B cell (primary cell): ENCODE data around the gene RTN4RL1. TPM values are rescaled to one million over a fixed set of nuclear protein-coding genes. Genes with fewer than 3 reads are reported as not detected.

Experiments used
- ATAC-seq: fragments of 200-7000 bp; cut with Tn5 transposase; one replicate; pipeline ENCODE4 v1.10.0; 2021; ENCODE audit warnings: low read depth, mild to moderate bottlenecking, moderate number of reproducible peaks, moderate library complexity
- CTCF ChIA-PET: fragments of 350-600 bp; sonication (Branson Sonifier 250); formaldehyde crosslinking; loops from one replicate; lab custom pipeline; 2021; ENCODE audit warnings: antibody characterized with exemption, inconsistent platforms; lab: Charles Lee
- POLR2A ChIA-PET: fragments of 350-600 bp; sonication (Branson Sonifier 250); formaldehyde crosslinking; loops from one replicate; lab custom pipeline; 2021; ENCODE audit warnings: antibody characterized with exemption; lab: Charles Lee
- DNase-seq: peaks from one replicate; pipeline ENCODE4 v3.0.0; 2013
- H2AFZ ChIP-seq: 2 replicates; pipeline ENCODE4 v1.6.1; 2012; ENCODE audit warnings: mild to moderate bottlenecking, low read depth, low read length; ENCODE audit not compliant: insufficient read depth, poor library complexity, severe bottlenecking
- H3K27ac ChIP-seq, 2 donors: 1 replicate in 1 of 2; 2 replicates in 1 of 2; pipeline ENCODE4 v1.5.1; 2012 to 2013; ENCODE audit warnings: low read length in 2 of 2, mild to moderate bottlenecking in 2 of 2, moderate library complexity in 1 of 2
- H3K27me3 ChIP-seq, 4 experiments: fragments of 200-600 bp in 1 of 4; sonication (generic) in 1 of 4; replicated peaks in 1 of 4; 1 replicate in 2 of 4; 2 replicates in 2 of 4; pipeline versions ENCODE4 v1.6.1 to v1.7.0; 2013 to 2016; ENCODE audit warnings: low read length in 3 of 4, mild to moderate bottlenecking in 2 of 4, mixed read lengths in 1 of 4, moderate library complexity in 1 of 4; ENCODE audit not compliant: insufficient read depth in 4 of 4, control insufficient read depth in 3 of 4; ENCODE audit errors: control extremely low read depth in 1 of 4
- H3K36me3 ChIP-seq, 2 experiments: replicated peaks in 1 of 2; 1 replicate in 1 of 2; 2 replicates in 1 of 2; pipeline versions ENCODE4 v1.6.1 to v1.7.1; 2013; ENCODE audit warnings: low read length in 1 of 2; ENCODE audit not compliant: insufficient read depth in 2 of 2, control insufficient read depth in 1 of 2; ENCODE audit errors: control extremely low read depth in 1 of 2, extremely low read depth in 1 of 2
- H3K4me1 ChIP-seq, 2 donors: fragments of 200-600 bp in 1 of 2; sonication (generic) in 1 of 2; 1 replicate in 1 of 2; 2 replicates in 1 of 2; pipeline versions ENCODE4 v1.5.1 to v1.6.1; 2013 to 2017; ENCODE audit warnings: low read length in 2 of 2; ENCODE audit not compliant: control insufficient read depth in 2 of 2, insufficient read depth in 2 of 2
- H3K4me2 ChIP-seq: replicated peaks from 2 replicates; pipeline ENCODE3; 2012; ENCODE audit warnings: mild to moderate bottlenecking, low read depth, low read length; ENCODE audit not compliant: poor library complexity, severe bottlenecking
- H3K4me3 ChIP-seq, 5 experiments: fragments of 200-600 bp in 1 of 5; sonication (generic) in 1 of 5; 1 replicate in 3 of 5; 2 replicates in 2 of 5; pipeline versions ENCODE4 v1.5.1 to v1.7.0; 2011 to 2016; ENCODE audit warnings: low read length in 4 of 5, mild to moderate bottlenecking in 4 of 5, low read depth in 2 of 5, control low read depth in 1 of 5, moderate library complexity in 1 of 5; ENCODE audit not compliant: insufficient read depth in 1 of 5; ENCODE audit errors: control extremely low read depth in 1 of 5, extremely low read depth in 1 of 5
- H3K79me2 ChIP-seq: fragments of 200-600 bp; sonication (generic); one replicate; pipeline ENCODE4 v1.6.0; 2016; ENCODE audit warnings: low read length; ENCODE audit not compliant: control insufficient read depth, insufficient read depth
- H3K9ac ChIP-seq: fragments of 200-600 bp; sonication (generic); 2 replicates; pipeline ENCODE4 v1.6.1; 2017; ENCODE audit warnings: mild to moderate bottlenecking, low read length, moderate library complexity
- H3K9me3 ChIP-seq, 3 donors: one replicate each; pipeline versions ENCODE4 v1.6.1 to v1.7.1; 2013; ENCODE audit warnings: low read length in 2 of 3; ENCODE audit not compliant: control insufficient read depth in 2 of 3, insufficient read depth in 1 of 3; ENCODE audit errors: control extremely low read depth in 1 of 3
- H4K20me1 ChIP-seq: 2 replicates; pipeline ENCODE4 v1.6.0; 2012; ENCODE audit warnings: mild to moderate bottlenecking, low read length; ENCODE audit not compliant: insufficient read depth, control insufficient read depth, poor library complexity, severe bottlenecking
- H3K27ac Mint-ChIP-seq: one replicate; pipeline ENCODE4 v1.8.0; 2021; ENCODE audit warnings: mixed read lengths
- H3K27me3 Mint-ChIP-seq: one replicate; pipeline ENCODE4 v1.8.0; 2021; ENCODE audit warnings: mixed read lengths
- H3K4me1 Mint-ChIP-seq: one replicate; pipeline ENCODE4 v1.8.0; 2021; ENCODE audit warnings: mixed read lengths
- H3K4me3 Mint-ChIP-seq: one replicate; pipeline ENCODE4 v1.8.0; 2021; ENCODE audit warnings: mixed read lengths
- H3K9me3 Mint-ChIP-seq: one replicate; pipeline ENCODE4 v1.8.0; 2022; ENCODE audit warnings: mixed read lengths; ENCODE audit not compliant: insufficient read depth
- EZH2 ChIP-seq: IDR thresholded peaks from 2 replicates; pipeline ENCODE4 v1.6.1; 2012; ENCODE audit warnings: borderline replicate concordance, low read depth, mild to moderate bottlenecking, moderate library complexity, low read length; ENCODE audit not compliant: insufficient read depth, poor library complexity, severe bottlenecking
- WGBS: methylation state at CpG from one replicate; pipeline ENCODE4 v1.1.5; 2013; ENCODE audit warnings: missing lambda C conversion rate; ENCODE audit not compliant: insufficient coverage; 5-methylcytosine and 5-hydroxymethylcytosine counted together
- intact Hi-C: fragments of 100-400 bp; cut with micrococcal nuclease; formaldehyde crosslinking; loops from one replicate; pipeline ENCODE4 v1.10.0; 2022
- polyA plus RNA-seq: library from polyadenylated mRNA; depleted of rRNA; stranded (reverse); fragments of >200 nt; gene quantifications from 2 replicates; pipeline ENCODE4 v1.2.3, GENCODE V29; 2012
- total RNA-seq, 2 donors: library from RNA; stranded (reverse); fragments of 120-200 nt in 1 of 2; gene quantifications; 1 replicate in 1 of 2; 2 replicates in 1 of 2; pipeline versions ENCODE4 v1.2.3 to v1.2.4, GENCODE V29; 2013 to 2022
- TF ChIP-seq, protein P1 (sequence below): fragments of 200-600 bp; IDR thresholded peaks from one replicate; pipeline ENCODE4 v1.8.0; 2022; ENCODE audit warnings: antibody characterized with exemption, mild to moderate bottlenecking

Gene RTN4RL1
- total and polyA plus RNA-seq, 2 donors (not counting 1 experiment from before 2014, with no cell fraction given), result 0.03 to 0.07 TPM

DNA sequence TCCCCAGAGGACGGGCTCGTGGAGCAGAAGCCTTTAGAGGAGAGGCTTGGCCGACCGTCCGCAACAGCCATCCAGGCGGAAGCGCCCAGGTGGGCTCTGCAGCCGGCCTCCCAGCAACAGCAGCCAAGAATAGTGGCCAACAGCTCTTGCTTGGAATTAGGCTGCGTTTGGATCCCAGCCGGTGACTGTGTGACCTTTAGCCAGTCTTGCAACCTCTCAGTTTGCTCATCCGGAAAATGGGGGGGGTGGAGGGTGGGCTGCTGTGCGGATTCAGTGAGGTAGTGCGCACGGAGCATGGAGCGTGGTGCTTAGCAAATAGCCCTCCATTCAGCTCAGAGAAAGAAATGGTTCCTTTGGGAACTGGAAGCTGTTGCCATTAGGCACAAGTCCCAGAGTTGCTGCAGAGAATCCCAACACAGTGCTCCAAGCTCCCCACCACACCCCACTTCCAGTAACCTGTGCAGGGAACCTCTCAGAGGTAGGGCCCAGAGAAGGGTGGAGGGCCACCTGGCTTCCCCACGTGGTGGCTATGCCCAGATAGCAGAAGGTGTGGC is 46.7 kb downstream of the RTN4RL1 start:
- Mint-ChIP-seq H3K4me1 (no peaks in the 10 kb centered on the region), H3K9me3 (no peaks in the 10 kb centered on the region), H3K27ac (no peak overlapping the region), H3K4me3 (no peak overlapping the region), H3K27me3 (peaks cover 22% of the 10 kb centered on the region)
- H3K4me1 ChIP-seq, result no peaks in the 10 kb centered on the region
- H3K36me3 ChIP-seq, result no peaks in the 10 kb centered on the region
- H3K79me2 ChIP-seq, result no peaks in the 10 kb centered on the region
- H3K9ac ChIP-seq, result no peak overlapping the region
- no peak overlapping the region for H3K27ac ChIP-seq
- TF ChIP-seq EZH2, result no peak
- TF ChIP-seq, protein P1, sequence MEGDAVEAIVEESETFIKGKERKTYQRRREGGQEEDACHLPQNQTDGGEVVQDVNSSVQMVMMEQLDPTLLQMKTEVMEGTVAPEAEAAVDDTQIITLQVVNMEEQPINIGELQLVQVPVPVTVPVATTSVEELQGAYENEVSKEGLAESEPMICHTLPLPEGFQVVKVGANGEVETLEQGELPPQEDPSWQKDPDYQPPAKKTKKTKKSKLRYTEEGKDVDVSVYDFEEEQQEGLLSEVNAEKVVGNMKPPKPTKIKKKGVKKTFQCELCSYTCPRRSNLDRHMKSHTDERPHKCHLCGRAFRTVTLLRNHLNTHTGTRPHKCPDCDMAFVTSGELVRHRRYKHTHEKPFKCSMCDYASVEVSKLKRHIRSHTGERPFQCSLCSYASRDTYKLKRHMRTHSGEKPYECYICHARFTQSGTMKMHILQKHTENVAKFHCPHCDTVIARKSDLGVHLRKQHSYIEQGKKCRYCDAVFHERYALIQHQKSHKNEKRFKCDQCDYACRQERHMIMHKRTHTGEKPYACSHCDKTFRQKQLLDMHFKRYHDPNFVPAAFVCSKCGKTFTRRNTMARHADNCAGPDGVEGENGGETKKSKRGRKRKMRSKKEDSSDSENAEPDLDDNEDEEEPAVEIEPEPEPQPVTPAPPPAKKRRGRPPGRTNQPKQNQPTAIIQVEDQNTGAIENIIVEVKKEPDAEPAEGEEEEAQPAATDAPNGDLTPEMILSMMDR, result no peak
- intact Hi-C loops, result no loop called here
- no peaks in the 10 kb centered on the region for H3K9me3 ChIP-seq
- CTCF ChIA-PET, result no interaction called here
- H3K27me3 ChIP-seq, result peaks cover 0 to 18% (median 0%) of the 10 kb centered on the region in 4 experiments
- DNase-seq (no peak), ATAC-seq (no peak)
- POLR2A ChIA-PET, result no interaction called here
- no peaks in the 10 kb centered on the region for H4K20me1 ChIP-seq
- 89% methylated on average over 16 of the region's 16 CpGs for WGBS
- H2AFZ ChIP-seq, result no peak overlapping the region
- no peak overlapping the region for H3K4me2 ChIP-seq
- H3K4me3 ChIP-seq, result no peak overlapping the region

DNA sequence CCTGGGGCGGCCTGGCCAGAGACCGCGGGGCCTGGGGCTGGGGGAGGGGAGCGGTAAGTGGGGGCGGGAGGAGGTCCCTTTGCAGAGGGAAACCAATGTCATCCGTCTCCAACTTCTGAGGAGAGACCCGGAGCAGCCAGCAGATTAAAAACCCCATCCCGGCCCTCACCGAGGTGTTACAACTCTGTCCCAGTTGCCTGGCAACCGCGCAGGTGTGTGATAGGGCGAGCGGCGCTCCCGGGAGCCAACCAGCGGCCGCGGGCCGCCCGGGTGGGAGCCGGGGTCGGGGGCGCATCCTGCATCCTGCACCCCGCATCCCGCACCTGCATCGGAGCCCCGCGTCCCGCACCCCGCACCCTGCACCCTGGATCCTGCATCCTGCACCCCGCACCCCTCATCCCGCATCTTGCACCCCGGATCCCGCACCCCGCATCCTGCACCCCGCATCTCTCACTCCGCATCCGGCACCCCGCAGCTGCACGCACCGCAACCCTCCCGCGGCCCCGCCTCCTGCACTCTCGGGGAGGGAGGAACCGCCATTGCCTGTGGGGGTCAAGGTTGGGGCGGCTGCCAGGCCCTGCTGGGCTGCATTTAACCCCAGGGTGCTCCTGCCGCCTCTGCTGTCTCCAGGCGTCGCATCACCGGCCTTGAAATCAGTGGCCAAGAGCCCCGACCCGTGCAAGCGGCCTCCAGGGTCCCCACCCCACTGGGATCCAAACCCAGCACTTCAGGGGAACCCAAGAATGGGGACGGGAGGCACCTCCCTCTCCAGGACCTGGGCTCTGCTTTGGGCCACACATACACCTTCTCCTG is 47.3 kb downstream of the RTN4RL1 start:
- Histone ChIP-seq H3K27ac (no peak overlapping the region), H3K4me3 (no peak overlapping the region), H3K9ac (no peak overlapping the region), H3K27me3 (peaks cover 0 to 21% (median 0%) of the 10 kb centered on the region in 4 experiments), H3K4me1 (no peaks in the 10 kb centered on the region), H3K9me3 (no peaks in the 10 kb centered on the region), H4K20me1 (no peaks in the 10 kb centered on the region), H3K4me2 (no peak overlapping the region), H3K79me2 (no peaks in the 10 kb centered on the region), H2AFZ (no peak overlapping the region), H3K36me3 (no peaks in the 10 kb centered on the region)
- no peak for ATAC-seq
- Mint-ChIP-seq H3K4me3 (no peak overlapping the region), H3K9me3 (no peaks in the 10 kb centered on the region), H3K4me1 (no peaks in the 10 kb centered on the region), H3K27me3 (peaks cover 23% of the 10 kb centered on the region), H3K27ac (no peak overlapping the region)
- intact Hi-C loops, result no loop called here
- no peak for TF ChIP-seq EZH2
- TF ChIP-seq, protein P1, result no peak
- 25% methylated on average over 47 of the region's 55 CpGs for WGBS
- DNase-seq, result no peak
- ChIA-PET CTCF (no interaction called here), POLR2A (no interaction called here)
